HL-60 (cell line): ENCODE measurements around the gene RGS8.

Experiments
- DNase-seq, 2 experiments: peaks; one replicate each; pipeline ENCODE4 v3.0.0-alpha.2; 2010 to 2020; ENCODE audit warnings: low read depth in 1 of 2, low spot score in 1 of 2
- H3K27ac ChIP-seq: fragments of 250-450 bp; sonication (Bioruptor Pico); replicated peaks from 2 replicates; pipeline ENCODE4 v1.5.1; 2020; ENCODE audit warnings: mild to moderate bottlenecking, moderate library complexity
- H3K27me3 ChIP-seq: fragments of 250-450 bp; sonication (Bioruptor Pico); 2 replicates; pipeline ENCODE4 v1.5.1; 2021; ENCODE audit warnings: mild to moderate bottlenecking, moderate library complexity; ENCODE audit not compliant: insufficient read depth, poor library complexity, severe bottlenecking
- H3K4me3 ChIP-seq: replicated peaks from 2 replicates; pipeline ENCODE4 v1.5.1; 2011; ENCODE audit warnings: mild to moderate bottlenecking, control low read depth, low read length; ENCODE audit not compliant: insufficient read depth
- CTCF ChIP-seq: IDR thresholded peaks from one replicate; pipeline ENCODE4 v1.5.1; 2011; ENCODE audit warnings: low read length, control low read depth, inconsistent platforms; ENCODE audit not compliant: insufficient read depth
- GABPA ChIP-seq: IDR thresholded peaks from 2 replicates; pipeline ENCODE4 v1.6.1; 2012; ENCODE audit warnings: low read depth
- POLR2AphosphoS5 ChIP-seq: IDR thresholded peaks from 2 replicates; pipeline ENCODE4 v1.6.1; 2012; ENCODE audit warnings: low read depth
- REST ChIP-seq: IDR thresholded peaks from 2 replicates; pipeline ENCODE4 v1.6.1; 2012; ENCODE audit warnings: low read depth; ENCODE audit not compliant: insufficient replicate concordance
- SPI1 ChIP-seq: IDR thresholded peaks from 2 replicates; pipeline ENCODE4 v1.6.1; 2012; ENCODE audit warnings: low read depth, mild to moderate bottlenecking, borderline replicate concordance

RGS8 gene

GRCh38 chr1:182669266-182669665 is 15.1 kb downstream of the RGS8 start:
- peaks cover 13% of the 10 kb centered on the region for H3K27me3 ChIP-seq
- DNase-seq, result no peak
- no peak overlapping the region for H3K4me3 ChIP-seq
- H3K27ac ChIP-seq, result no peak overlapping the region
- TF ChIP-seq CTCF, result no peak
- TF ChIP-seq GABPA, result no peak
- TF ChIP-seq REST, result no peak
- TF ChIP-seq SPI1, result no peak
- TF ChIP-seq POLR2AphosphoS5, result no peak

GRCh38 chr1:182668521-182669054 is 15.8 kb downstream of the RGS8 start:
- Histone ChIP-seq H3K27ac (no peak overlapping the region), H3K27me3 (peaks cover 13% of the 10 kb centered on the region), H3K4me3 (no peak overlapping the region)
- no peak for TF ChIP-seq SPI1
- no peak for TF ChIP-seq GABPA
- no peak for TF ChIP-seq CTCF
- no peak for TF ChIP-seq POLR2AphosphoS5
- TF ChIP-seq REST, result no peak
- DNase-seq, result no peak

- no peak overlapping the region for H3K4me3 ChIP-seq
- TF ChIP-seq REST (no peak), POLR2AphosphoS5 (no peak), CTCF (no peak), GABPA (no peak), SPI1 (peak; percentile 27; the same call in 1 of the 2 replicates)
- no peak for DNase-seq
- H3K27ac ChIP-seq, result no peak overlapping the region
- H3K27me3 ChIP-seq, result peaks cover 9% of the 10 kb centered on the region
These were observed 16.4 kb downstream of the RGS8 start for GRCh38 chr1:182667848-182668505.
